Activated CD4-positive, alpha-beta T cell treated with anti-CD3 and anti-CD28 coated beads, Interleukin-2, Interleukin-6, amounts not matched to agents 100 ng/mL and 50 ng/mL, durations not matched to agents 16 hours and 8 hours (primary cell): Measurements from ENCODE around the gene CDKAL1.
"Not testable (repeated sequence)": the region's sequence is repeated elsewhere in the genome, so short reads cannot be mapped to it uniquely, and the experiment has no call there.

Source experiments
- DNase-seq: peaks from one replicate; pipeline ENCODE4 v3.0.0-alpha.2; 2020

The CDKAL1 gene

GRCh38 chr6:20644667-20645370 is 110.6 kb downstream of the CDKAL1 start:
- DNase-seq: no peak

- DNase-seq: not testable (repeated sequence)
Observed at GRCh38 chr6:20645572-20645971, 111.3 kb downstream of the CDKAL1 start.

DNA sequence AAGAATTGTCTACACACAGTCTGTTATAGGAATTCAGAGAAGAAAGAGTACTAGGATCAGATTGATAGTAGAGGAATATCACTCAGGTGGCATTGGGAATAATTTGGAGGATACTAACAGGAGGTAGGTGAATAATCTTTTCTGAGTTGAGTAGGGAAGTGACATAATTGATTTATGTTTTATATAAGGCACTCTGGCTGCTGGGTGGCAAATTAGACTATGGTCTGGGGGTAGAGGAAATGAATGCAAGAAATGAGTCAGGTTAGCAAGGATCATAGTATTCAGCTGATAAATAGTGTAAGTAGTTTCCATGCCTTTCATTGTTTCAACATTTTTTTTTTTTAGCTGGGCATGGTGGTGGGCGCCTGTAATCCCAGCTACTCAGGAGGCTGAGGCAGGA is 113.3 kb downstream of the CDKAL1 start:
- DNase-seq: peak; percentile 6

GRCh38 chr6:20649696-20650470 is 115.6 kb downstream of the CDKAL1 start:
- not testable (repeated sequence) for DNase-seq

- DNase-seq: no peak
Observed at GRCh38 chr6:20652299-20653084, 118.2 kb downstream of the CDKAL1 start.

DNA sequence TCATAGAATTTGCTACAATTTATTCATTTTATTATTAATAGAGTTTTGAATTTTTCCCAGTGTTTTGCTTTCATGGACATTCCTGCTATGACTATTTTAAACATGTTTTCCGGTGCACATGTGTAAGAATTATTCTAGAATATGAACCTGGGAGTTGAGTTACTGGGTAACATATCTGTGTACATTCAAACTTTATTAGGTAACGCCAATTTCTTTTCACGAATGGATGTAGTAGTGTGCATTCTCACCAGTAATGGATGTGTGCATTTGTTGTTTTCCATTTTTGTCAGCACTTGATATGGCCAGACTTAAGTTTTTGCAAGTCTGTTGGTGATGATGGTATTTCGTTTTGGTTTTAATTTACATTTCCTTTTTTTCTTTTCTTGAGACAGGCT is 118.8 kb downstream of the CDKAL1 start:
- DNase-seq: no peak

- no peak for DNase-seq
Observed at GRCh38 chr6:20655317-20655716, 121.1 kb downstream of the CDKAL1 start.

DNA sequence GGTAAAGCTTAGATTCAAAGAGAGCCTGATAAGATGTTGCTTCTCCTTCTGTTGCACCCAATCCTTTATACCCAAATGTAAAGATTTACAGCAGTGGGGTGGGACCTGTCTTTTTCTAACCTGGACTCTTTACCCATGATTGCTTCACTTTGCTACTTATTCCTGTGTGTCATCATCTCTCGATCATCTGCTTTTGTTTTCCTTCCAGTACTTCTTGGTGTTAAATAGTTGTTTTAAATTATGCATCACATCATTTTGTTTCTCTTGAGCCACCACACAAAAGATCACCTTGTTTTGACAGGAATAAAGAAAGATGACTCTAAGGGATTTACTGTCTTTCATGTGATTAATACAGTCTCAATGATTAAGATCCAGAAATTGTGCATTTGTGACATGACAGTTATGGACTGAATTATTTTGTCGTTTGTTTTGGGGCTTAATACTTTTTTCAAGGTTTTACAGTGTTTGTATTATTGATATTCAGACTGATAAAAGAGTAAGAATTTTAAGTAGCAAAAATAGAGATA is 123.1 kb downstream of the CDKAL1 start:
- DNase-seq: no peak

DNA sequence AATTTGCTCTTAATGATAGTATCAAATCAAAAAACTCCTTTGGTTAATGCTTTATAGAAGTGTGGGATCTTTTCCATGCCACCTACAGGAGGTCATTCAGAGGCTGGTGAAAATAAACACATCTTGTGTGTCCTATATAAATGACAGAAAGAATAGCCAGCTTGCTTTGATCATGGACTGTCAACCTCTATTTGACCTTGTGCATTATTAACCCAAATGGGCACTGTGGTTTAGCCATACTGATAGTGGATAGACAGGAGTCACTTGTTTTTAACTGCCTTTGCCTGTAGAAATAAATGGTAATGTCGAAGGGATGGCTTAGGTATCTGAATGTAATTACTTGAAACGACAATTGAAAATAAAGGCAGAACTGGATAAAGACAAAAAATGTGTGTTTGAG is 123.8 kb downstream of the CDKAL1 start:
- DNase-seq: no peak

DNA sequence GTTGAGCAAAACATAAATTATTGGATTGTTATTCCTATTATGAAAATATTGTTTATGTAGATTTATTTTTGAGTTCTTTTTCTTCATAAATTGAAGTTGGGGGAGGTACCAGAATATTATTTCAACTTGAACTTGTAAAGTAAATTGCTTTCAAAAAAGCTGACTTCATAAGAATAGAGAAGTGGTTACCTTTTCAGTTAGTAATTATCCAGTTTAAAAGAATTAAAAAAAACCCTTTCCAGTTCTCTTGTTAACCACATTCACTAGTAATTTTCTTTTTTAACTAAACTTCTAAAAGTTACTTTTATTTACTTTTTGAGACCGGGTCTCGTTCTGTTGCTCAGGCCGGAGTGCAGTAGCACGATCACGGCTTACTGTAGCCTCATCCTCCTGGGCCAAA is 124.3 kb downstream of the CDKAL1 start:
- no peak for DNase-seq

- DNase-seq: no peak
Observed at GRCh38 chr6:20660534-20660933, 126.3 kb downstream of the CDKAL1 start.

- DNase-seq: no peak
Observed at GRCh38 chr6:20661721-20662120, 127.5 kb downstream of the CDKAL1 start.

DNA sequence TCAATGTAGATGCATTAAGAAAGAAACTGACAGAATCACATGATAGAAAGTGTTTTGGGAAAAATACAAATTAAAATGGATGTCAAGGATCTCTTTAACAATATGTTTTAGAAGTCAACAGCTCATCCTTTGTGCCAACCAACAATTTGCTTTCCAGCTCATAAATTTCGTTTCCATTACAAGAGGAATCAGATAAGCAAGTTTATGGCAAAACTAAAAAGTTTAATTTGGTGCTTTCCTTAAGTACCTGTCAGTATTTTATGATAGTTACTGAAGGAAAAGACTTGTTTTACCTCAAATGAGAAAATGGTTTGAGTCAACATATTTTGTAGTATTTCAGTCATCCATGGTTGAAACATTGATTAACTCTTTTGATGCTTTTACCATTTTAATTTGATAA is 130.0 kb downstream of the CDKAL1 start:
- no peak for DNase-seq

GRCh38 chr6:20665290-20665689 is 131.0 kb downstream of the CDKAL1 start:
- DNase-seq: no peak

DNA sequence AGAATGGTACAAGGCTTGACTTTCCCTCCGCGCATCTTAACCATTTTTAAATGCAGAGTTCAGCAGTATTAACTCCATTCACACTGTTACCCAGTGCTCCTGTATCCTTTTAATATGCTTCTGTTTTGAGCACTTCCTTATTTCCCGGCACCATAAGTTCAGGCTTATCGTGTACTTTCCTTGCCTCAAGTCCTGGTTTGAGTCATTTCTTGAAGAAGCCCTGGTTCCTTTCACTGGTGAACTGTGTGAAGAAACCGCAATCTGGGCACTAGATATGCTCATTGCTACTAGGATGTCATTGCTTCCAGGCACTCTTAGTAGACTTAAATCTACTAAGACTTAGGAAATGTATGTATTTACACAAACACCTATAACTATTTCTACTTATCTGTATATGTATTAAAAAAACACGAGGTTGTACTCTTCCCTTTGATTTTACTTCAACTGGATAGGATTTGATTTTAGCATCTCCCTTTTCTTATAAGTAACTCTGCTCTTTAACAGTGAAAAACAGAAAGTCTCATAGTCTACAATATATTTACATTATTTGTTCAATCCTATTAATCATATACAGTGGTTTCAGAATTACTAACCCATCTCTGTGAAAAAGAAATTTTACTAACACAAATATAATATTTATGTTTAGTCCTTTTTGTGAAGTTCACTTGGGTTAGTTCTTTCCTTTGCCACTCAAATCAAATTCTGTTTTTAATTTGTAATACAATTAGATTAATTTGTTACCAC is 135.5 kb downstream of the CDKAL1 start:
- peak; percentile 60 for DNase-seq

GRCh38 chr6:20670750-20671149 is 136.5 kb downstream of the CDKAL1 start:
- DNase-seq: no peak

DNA sequence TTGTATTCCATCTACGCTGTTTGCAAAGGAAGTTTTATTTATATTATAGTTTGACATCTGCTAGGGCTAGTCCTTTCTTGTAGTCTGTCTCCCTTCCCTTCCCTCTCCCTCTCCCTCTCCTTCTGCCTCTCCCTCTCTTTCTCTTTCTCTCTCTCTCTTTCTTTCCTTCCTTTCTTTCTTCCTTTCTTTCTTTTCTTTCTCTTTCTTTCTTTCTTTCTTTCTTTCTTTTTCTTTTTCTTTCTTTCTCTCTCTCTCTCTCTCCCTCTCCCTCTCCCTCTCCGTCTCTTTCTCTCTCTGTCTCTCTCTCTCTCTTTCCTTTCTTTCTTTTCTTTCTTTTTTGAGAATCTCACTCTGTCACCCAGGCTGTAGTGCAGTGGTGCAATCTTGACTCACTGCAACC is 137.8 kb downstream of the CDKAL1 start:
- no peak for DNase-seq

- DNase-seq: no peak
Observed at GRCh38 chr6:20673458-20673857, 139.2 kb downstream of the CDKAL1 start.

DNA sequence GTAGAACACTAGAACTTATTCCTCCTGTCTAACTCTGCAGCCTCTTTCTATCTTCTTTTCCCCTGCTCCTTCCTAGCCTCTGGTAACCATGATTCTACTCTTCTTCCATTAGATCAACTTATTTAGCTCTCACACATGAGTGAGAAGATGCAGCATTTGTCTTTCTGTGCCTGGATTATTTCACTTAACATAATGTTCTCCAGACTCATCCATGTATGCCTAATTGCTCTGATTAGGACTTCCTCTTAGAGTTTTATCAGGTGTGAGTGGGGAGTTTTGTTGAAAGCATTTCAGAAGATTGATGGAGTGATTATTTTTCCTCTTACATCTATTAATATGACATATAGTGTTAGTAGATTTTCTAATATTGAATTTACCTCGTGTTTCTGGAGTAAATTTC is 140.4 kb downstream of the CDKAL1 start:
- no peak for DNase-seq

DNA sequence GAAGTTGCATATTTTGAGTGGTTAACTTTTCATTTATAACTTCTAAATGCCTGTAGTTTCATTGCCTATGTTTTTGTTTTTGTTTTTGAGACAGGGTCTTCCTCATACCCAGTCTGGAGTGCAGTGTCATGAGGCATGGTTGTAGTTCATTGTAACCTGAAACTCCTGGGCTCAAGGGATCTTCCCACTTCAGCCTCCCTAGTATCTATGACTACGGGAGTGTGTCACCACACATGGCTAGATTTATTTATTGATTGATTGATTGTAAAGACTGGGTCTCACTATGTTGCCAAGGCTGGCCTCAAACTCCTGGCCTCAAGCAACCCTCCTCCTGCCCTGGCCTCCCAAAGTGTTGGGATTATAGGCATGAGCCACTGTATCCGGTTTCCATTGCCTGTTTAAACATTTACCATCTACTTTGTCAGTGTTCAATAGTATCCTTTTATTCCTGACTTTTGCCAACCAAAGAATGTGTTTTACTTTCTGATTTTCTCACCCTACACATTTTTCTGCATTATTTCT is 144.6 kb downstream of the CDKAL1 start:
- no peak for DNase-seq

- no peak for DNase-seq
Observed at GRCh38 chr6:20680697-20681165, 146.5 kb downstream of the CDKAL1 start.

DNA sequence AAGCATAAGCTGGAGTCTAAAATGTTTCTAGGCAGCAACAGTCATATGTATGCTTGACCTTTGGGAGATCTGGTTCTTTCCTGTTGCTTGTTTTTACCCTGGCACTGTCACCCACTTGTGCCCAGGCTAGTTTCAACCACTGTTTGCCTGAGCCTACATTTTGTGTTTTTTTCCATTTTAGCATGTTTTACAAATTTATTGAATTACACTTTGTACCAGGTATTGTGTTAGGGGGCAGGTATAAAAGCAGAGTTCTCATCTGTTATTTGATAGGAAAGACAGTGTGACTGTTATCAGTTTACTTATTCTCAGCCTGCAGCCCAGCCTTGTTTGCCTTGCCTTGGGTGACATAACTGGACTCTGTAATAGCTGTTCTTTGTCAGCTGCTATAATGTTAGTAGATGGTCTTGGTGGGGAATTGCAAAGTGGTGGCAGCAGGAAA is 147.0 kb downstream of the CDKAL1 start:
- DNase-seq: no peak
